Endothelial cell of umbilical vein (primary cell): ENCODE measurements around the gene LIPG. TPM values are rescaled to one million over a fixed set of nuclear protein-coding genes. Genes with fewer than 3 reads are reported as not detected.

Experiments used
- BruUV-seq: library from RNA; stranded (reverse); fragments of 400-500 nt; replicated peaks from 2 replicates; lab custom pipeline; 2021; lab: Mats Ljungman, UMichigan
- CTCF ChIA-PET: fragments of 300-600, 350-600 bp; sonication (Branson Sonifier 250); formaldehyde crosslinking; loops from one replicate; lab custom pipeline; 2021; ENCODE audit warnings: antibody characterized with exemption, inconsistent platforms; lab: Charles Lee
- POLR2A ChIA-PET: fragments of 300-600, 350-600 bp; sonication (Branson Sonifier 250); formaldehyde crosslinking; loops from one replicate; lab custom pipeline; 2021; ENCODE audit warnings: antibody characterized with exemption, inconsistent platforms; lab: Charles Lee
- DNase-seq: peaks from one replicate; pipeline ENCODE4 v3.0.0-alpha.2; 2011; ENCODE audit warnings: low read depth, low spot score
- FAIRE-seq: peaks from 2 replicates; lab custom pipeline; 2011; peaks lifted over from hg19 to GRCh38; lab: Jason Lieb, UNC
- H2AFZ ChIP-seq: 2 replicates; pipeline ENCODE4 v1.6.0; 2012; ENCODE audit warnings: low read depth, low read length, control low read depth, inconsistent platforms
- H3K27ac ChIP-seq: 2 replicates; pipeline ENCODE4 v1.5.1; 2011; ENCODE audit warnings: low read depth, mild to moderate bottlenecking, control low read depth, low read length, moderate library complexity; ENCODE audit not compliant: insufficient read depth
- H3K27me3 ChIP-seq, 2 experiments: 2 replicates each; pipeline versions ENCODE4 v1.6.0 to v1.6.1; 2011; ENCODE audit warnings: low read length in 2 of 2, mixed read lengths in 1 of 2; ENCODE audit not compliant: control insufficient read depth in 2 of 2, insufficient read depth in 2 of 2
- H3K36me3 ChIP-seq, 2 experiments: 2 replicates in 1 of 2; 3 replicates in 1 of 2; pipeline ENCODE4 v1.5.1; 2011; ENCODE audit warnings: low read length in 2 of 2, mild to moderate bottlenecking in 1 of 2, moderate library complexity in 1 of 2; ENCODE audit not compliant: control insufficient read depth in 2 of 2, insufficient read depth in 2 of 2; ENCODE audit errors: extremely low read depth in 1 of 2
- H3K4me1 ChIP-seq: 3 replicates; pipeline ENCODE4 v1.5.1; 2011; ENCODE audit warnings: mild to moderate bottlenecking, low read length; ENCODE audit not compliant: control insufficient read depth, insufficient read depth; ENCODE audit errors: extremely low read depth
- H3K4me2 ChIP-seq: 2 replicates; pipeline ENCODE4 v1.6.1; 2011; ENCODE audit warnings: low read length, control low read depth, mixed read lengths; ENCODE audit not compliant: insufficient read depth
- H3K4me3 ChIP-seq, 3 experiments: fragments of 200-600 bp in 1 of 3; sonication (generic), shearing (Covaris generic) in 1 of 3; replicated peaks in 1 of 3; 2 replicates each; pipeline ENCODE4 v1.5.1; 2011 to 2016; ENCODE audit warnings: control low read depth in 3 of 3, low read length in 3 of 3, mild to moderate bottlenecking in 2 of 3, inconsistent platforms in 1 of 3, low read depth in 1 of 3, moderate library complexity in 1 of 3; ENCODE audit not compliant: insufficient read depth in 1 of 3
- H3K79me2 ChIP-seq: 2 replicates; pipeline ENCODE4 v1.6.0; 2012; ENCODE audit warnings: low read length, inconsistent platforms; ENCODE audit not compliant: control insufficient read depth, insufficient read depth
- H3K9ac ChIP-seq: replicated peaks from 2 replicates; pipeline ENCODE3; 2011; ENCODE audit warnings: low read length, control low read depth; ENCODE audit not compliant: insufficient read depth; ENCODE audit errors: extremely low read depth
- H3K9me1 ChIP-seq: replicated peaks from 3 replicates; pipeline ENCODE4 v1.6.0; 2011; ENCODE audit warnings: mild to moderate bottlenecking, low read length; ENCODE audit not compliant: control insufficient read depth, insufficient read depth; ENCODE audit errors: extremely low read depth
- H3K9me3 ChIP-seq: replicated peaks from 2 replicates; pipeline ENCODE4 v1.5.1; 2012; ENCODE audit warnings: low read length, inconsistent platforms; ENCODE audit not compliant: control insufficient read depth, insufficient read depth
- H4K20me1 ChIP-seq: replicated peaks from 2 replicates; pipeline ENCODE3; 2011; ENCODE audit warnings: mild to moderate bottlenecking, low read length; ENCODE audit not compliant: control insufficient read depth, insufficient read depth; ENCODE audit errors: extremely low read depth
- CTCF ChIP-seq, 2 donors: IDR thresholded peaks; 1 replicate in 1 of 2; 2 replicates in 1 of 2; pipeline ENCODE4 v1.5.1; 2011; ENCODE audit warnings: low read length in 2 of 2, mild to moderate bottlenecking in 2 of 2, moderate library complexity in 2 of 2, control low read depth in 1 of 2, inconsistent platforms in 1 of 2, low read depth in 1 of 2; ENCODE audit not compliant: insufficient read depth in 1 of 2; ENCODE audit errors: extremely low read depth in 1 of 2
- FOS ChIP-seq: IDR thresholded peaks from 2 replicates; pipeline ENCODE4 v1.6.1; 2011; ENCODE audit warnings: mild to moderate bottlenecking, low read length, moderate library complexity, borderline replicate concordance; ENCODE audit not compliant: insufficient read depth
- GATA2 ChIP-seq: IDR thresholded peaks from 2 replicates; pipeline ENCODE4 v1.7.0; 2011; ENCODE audit warnings: low read depth, mild to moderate bottlenecking, moderate library complexity, mixed read lengths, low read length; ENCODE audit not compliant: insufficient read length, insufficient read depth
- JUN ChIP-seq: IDR thresholded peaks from 2 replicates; pipeline ENCODE4 v1.6.1; 2011; ENCODE audit warnings: borderline replicate concordance, low read depth; ENCODE audit not compliant: insufficient read length, insufficient read depth
- MAX ChIP-seq: IDR thresholded peaks from 2 replicates; pipeline ENCODE4 v1.6.1; 2011; ENCODE audit not compliant: insufficient read depth, insufficient read length
- MYC ChIP-seq: IDR thresholded peaks from one replicate; pipeline ENCODE4 v1.6.1; 2011; ENCODE audit warnings: mild to moderate bottlenecking, low read depth, low read length
- POLR2A ChIP-seq: IDR thresholded peaks from 2 replicates; pipeline ENCODE4 v1.6.1; 2012; ENCODE audit warnings: low read depth, mild to moderate bottlenecking, control low read depth, low read length
- POLR2AphosphoS5 ChIP-seq: IDR thresholded peaks from 2 replicates; pipeline ENCODE4 v1.6.1; 2012; ENCODE audit warnings: low read depth, mild to moderate bottlenecking, control low read depth, low read length, moderate library complexity; ENCODE audit not compliant: insufficient read depth
- dilution Hi-C: fragments of 300-500 bp; cut with MboI; formaldehyde crosslinking; loops from one replicate; pipeline ENCODE4 v1.15.0; 2019; ENCODE audit warnings: low sequenced_read_pairs; ENCODE audit not compliant: extremely low pct_ligation_motif_present
- intact Hi-C: fragments of 100-400 bp; cut with micrococcal nuclease; formaldehyde crosslinking; loops from one replicate; pipeline ENCODE4 v1.10.0; 2022
- polyA plus RNA-seq, 4 experiments: library from polyadenylated mRNA; depleted of rRNA in 3 of 4; stranded (reverse) in 3 of 4; unstranded in 1 of 4; fragments of >200 nt; gene quantifications; 2 replicates each; pipeline versions ENCODE4 v1.2.1 to v1.2.3, GENCODE V29; 2011 to 2012; ENCODE audit warnings: missing spikeins in 1 of 4
- total RNA-seq: library from RNA; stranded (reverse); gene quantifications from 2 replicates; pipeline ENCODE4 v1.2.3, GENCODE V29; 2021

LIPG gene
- total and polyA plus RNA-seq, 2 donors (not counting 3 experiments of a cell fraction or from before 2014, with no cell fraction given) = 80.6 to 86.3 TPM

GRCh38 chr18:49515516-49515915 lies 46.3 kb upstream of the LIPG start:
- Histone ChIP-seq H3K27ac (no peak overlapping the region), H3K4me2 (no peak overlapping the region), H3K27me3 (no peaks in the 10 kb centered on the region), H3K4me3 (no peak overlapping the region), H3K36me3 (no peaks in the 10 kb centered on the region), H3K9me3 (no peaks in the 10 kb centered on the region), H3K9ac (no peak overlapping the region), H3K4me1 (peaks cover 2% of the 10 kb centered on the region), H3K79me2 (no peaks in the 10 kb centered on the region), H3K9me1 (no peaks in the 10 kb centered on the region), H2AFZ (no peak overlapping the region), H4K20me1 (no peaks in the 10 kb centered on the region)
- CTCF ChIA-PET = interaction anchor here (0.6 to 12.7 kb wide), 5 partner anchors 9 to 350 kb away, joined by 3 to 452 read pairs (median 8); no protein-coding TSS in a partner anchor
- intact Hi-C loops = loop anchor here (10.0 kb wide), 1 partner anchor 689 kb away; no protein-coding TSS in a partner anchor
- TF ChIP-seq GATA2 = no peak
- TF ChIP-seq CTCF (IDR thresholded peaks at IDR 0.05; ENCODE audit: extremely low read depth in 1 of 2, insufficient read depth in 1 of 2, low read depth in 1 of 2, low read length in 2 of 2) = no peak
- no peak for TF ChIP-seq JUN
- no peak for TF ChIP-seq POLR2A
- no peak for TF ChIP-seq MYC
- no peak for TF ChIP-seq FOS
- TF ChIP-seq MAX = no peak
- no peak for TF ChIP-seq POLR2AphosphoS5
- dilution Hi-C loops = loop anchor here (25.0 kb wide), 1 partner anchor 347 kb away; no protein-coding TSS in a partner anchor
- BruUV-seq = no TSS peak
- POLR2A ChIA-PET = no interaction called here
- FAIRE-seq = no peak
- DNase-seq = no peak
